Trophoblast cell (in vitro differentiated cells and primary cell): ENCODE measurements around the gene PRKN.

Experiments
- DNase-seq, 2 donors: peaks; one replicate each; pipeline ENCODE4 v3.0.0-alpha.2; 2016
- H2AFZ ChIP-seq: 2 replicates; pipeline ENCODE4 v1.6.1; 2013; ENCODE audit warnings: low read length, moderate library complexity, mild to moderate bottlenecking; ENCODE audit not compliant: insufficient read depth, poor library complexity
- H2AK5ac ChIP-seq: 2 replicates; pipeline ENCODE4 v1.6.1; 2013; ENCODE audit warnings: mild to moderate bottlenecking, low read length
- H2BK120ac ChIP-seq: 2 replicates; pipeline ENCODE4 v1.6.1; 2013; ENCODE audit warnings: low read length, mild to moderate bottlenecking, moderate library complexity; ENCODE audit not compliant: insufficient read depth, poor library complexity
- H2BK12ac ChIP-seq: 2 replicates; pipeline ENCODE4 v1.6.1; 2013; ENCODE audit warnings: mild to moderate bottlenecking, low read length, moderate library complexity
- H2BK5ac ChIP-seq: 2 replicates; pipeline ENCODE4 v1.6.1; 2013; ENCODE audit warnings: low read length, low read depth, moderate library complexity, mild to moderate bottlenecking; ENCODE audit not compliant: poor library complexity
- H3K14ac ChIP-seq: 2 replicates; pipeline ENCODE4 v1.6.1; 2013; ENCODE audit warnings: mild to moderate bottlenecking, low read length
- H3K18ac ChIP-seq: 2 replicates; pipeline ENCODE4 v1.6.1; 2013; ENCODE audit warnings: mild to moderate bottlenecking, low read length
- H3K23ac ChIP-seq: 2 replicates; pipeline ENCODE4 v1.6.1; 2013; ENCODE audit warnings: low read length
- H3K27ac ChIP-seq: 2 replicates; pipeline ENCODE4 v1.5.1; 2013; ENCODE audit warnings: low read depth, mild to moderate bottlenecking, inconsistent platforms, low read length, moderate library complexity
- H3K27me3 ChIP-seq: 2 replicates; pipeline ENCODE4 v1.6.1; 2013; ENCODE audit warnings: inconsistent platforms, mild to moderate bottlenecking, low read length, moderate library complexity; ENCODE audit not compliant: insufficient read depth
- H3K36me3 ChIP-seq, 2 experiments: 1 replicate in 1 of 2; 2 replicates in 1 of 2; pipeline ENCODE4 v1.6.1; 2013; ENCODE audit warnings: low read length in 2 of 2, mild to moderate bottlenecking in 2 of 2, moderate library complexity in 1 of 2; ENCODE audit not compliant: insufficient read depth in 2 of 2, control insufficient read depth in 1 of 2
- H3K4ac ChIP-seq: 2 replicates; pipeline ENCODE4 v1.6.1; 2013; ENCODE audit warnings: low read depth, mild to moderate bottlenecking, low read length, moderate library complexity
- H3K4me1 ChIP-seq, 2 experiments: 1 replicate in 1 of 2; 2 replicates in 1 of 2; pipeline ENCODE4 v1.6.1; 2013; ENCODE audit warnings: low read length in 2 of 2, mild to moderate bottlenecking in 2 of 2, moderate library complexity in 1 of 2; ENCODE audit not compliant: insufficient read depth in 2 of 2, control insufficient read depth in 1 of 2
- H3K4me2 ChIP-seq: 2 replicates; pipeline ENCODE4 v1.6.1; 2013; ENCODE audit warnings: inconsistent platforms, mild to moderate bottlenecking, low read length, moderate library complexity
- H3K4me3 ChIP-seq: 2 replicates; pipeline ENCODE4 v1.5.1; 2013; ENCODE audit warnings: mild to moderate bottlenecking, low read depth, low read length, inconsistent platforms
- H3K79me1 ChIP-seq: one replicate; pipeline ENCODE4 v1.6.1; 2013; ENCODE audit warnings: low read length
- H3K79me2 ChIP-seq: 2 replicates; pipeline ENCODE4 v1.6.1; 2013; ENCODE audit warnings: low read length, mild to moderate bottlenecking; ENCODE audit not compliant: control insufficient read depth, insufficient read depth, poor library complexity
- H3K9ac ChIP-seq: 2 replicates; pipeline ENCODE4 v1.6.1; 2013; ENCODE audit warnings: mild to moderate bottlenecking, low read length
- H3K9me3 ChIP-seq: 2 replicates; pipeline ENCODE4 v1.6.1; 2013; ENCODE audit warnings: low read depth, mild to moderate bottlenecking, control low read depth, inconsistent platforms, low read length; ENCODE audit not compliant: insufficient read depth
- H4K12ac ChIP-seq: 2 replicates; pipeline ENCODE4 v1.6.1; 2013; ENCODE audit warnings: low read depth, mild to moderate bottlenecking, low read length, moderate library complexity
- H4K8ac ChIP-seq: 2 replicates; pipeline ENCODE4 v1.6.1; 2013; ENCODE audit warnings: low read depth, mild to moderate bottlenecking, low read length, moderate library complexity
- H4K91ac ChIP-seq: one replicate; pipeline ENCODE4 v1.6.1; 2013; ENCODE audit warnings: low read depth, mild to moderate bottlenecking, low read length, moderate library complexity
- WGBS: extraction: QIAGEN DNeasy Blood & Tissue Kit; methylation state at CpG from one replicate; pipeline ENCODE4 v1.1.7; 2013; ENCODE audit warnings: missing lambda C conversion rate; ENCODE audit not compliant: insufficient read length, insufficient coverage; ENCODE audit errors: extremely low coverage; 5-methylcytosine and 5-hydroxymethylcytosine counted together

PRKN gene

DNA sequence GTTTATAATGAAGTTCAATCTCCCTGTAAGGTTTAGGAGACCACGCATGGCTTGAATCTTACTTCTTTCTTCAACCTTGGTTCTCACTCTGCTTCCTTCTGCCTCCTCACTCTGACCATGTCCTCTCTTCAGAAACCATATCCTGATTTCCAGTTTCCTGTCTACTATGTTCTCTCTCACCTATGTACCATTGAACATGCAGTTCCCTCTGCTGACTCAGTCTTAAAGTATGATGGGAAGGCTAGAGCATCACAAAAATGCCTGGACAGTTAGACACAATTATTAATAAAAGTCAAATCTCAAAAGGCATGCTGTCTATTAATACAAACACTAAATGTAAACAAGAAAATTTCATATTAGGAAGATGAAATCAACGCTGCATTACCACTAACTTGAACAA is 151.6 kb downstream of the PRKN start:
- Histone ChIP-seq H3K4ac (no peak overlapping the region), H4K8ac (no peak overlapping the region), H3K27ac (no peak overlapping the region), H2BK5ac (no peak overlapping the region), H3K79me2 (no peaks in the 10 kb centered on the region), H3K4me3 (no peak overlapping the region), H3K4me1 (no peaks in the 10 kb centered on the region), H4K91ac (no peak overlapping the region), H2BK120ac (no peak overlapping the region), H3K36me3 (no peaks in the 10 kb centered on the region), H3K27me3 (no peaks in the 10 kb centered on the region), H2AFZ (no peak overlapping the region), H4K12ac (no peak overlapping the region), H2AK5ac (no peak overlapping the region), H3K18ac (no peak overlapping the region), H3K4me2 (no peak overlapping the region), H2BK12ac (no peak overlapping the region), H3K9ac (no peak overlapping the region), H3K23ac (no peak overlapping the region), H3K9me3 (no peaks in the 10 kb centered on the region), H3K79me1 (no peaks in the 10 kb centered on the region), H3K14ac (no peak overlapping the region)
- WGBS: no CpG with 5 or more reads among the region's 2 CpGs
- peak in 1 of 2 donors; percentile 21 for DNase-seq

DNA sequence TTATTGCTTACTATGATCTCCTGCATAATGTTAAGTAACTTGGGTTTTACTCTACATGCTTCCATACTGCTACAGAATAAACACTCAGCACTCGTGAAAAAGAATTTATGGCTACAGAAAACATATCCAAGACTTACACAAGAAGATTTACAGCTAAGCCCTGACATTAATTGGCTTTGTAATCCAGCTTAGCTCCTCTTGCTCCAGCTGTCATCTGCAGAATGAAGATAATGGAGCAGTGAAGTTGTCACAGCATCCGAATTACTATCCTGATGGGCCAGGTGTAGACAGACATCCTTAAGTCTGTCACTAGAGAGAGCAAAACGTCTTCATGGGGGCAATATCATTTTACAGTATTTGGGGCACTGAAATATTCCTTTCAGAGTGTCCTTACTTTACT is 155.3 kb downstream of the PRKN start:
- peaks cover 2% of the 10 kb centered on the region for H3K9me3 ChIP-seq
- H4K91ac ChIP-seq: no peak overlapping the region
- H3K14ac ChIP-seq: no peak overlapping the region
- no peak overlapping the region for H2BK5ac ChIP-seq
- no CpG with 5 or more reads among the region's 3 CpGs for WGBS
- no peak overlapping the region for H2AK5ac ChIP-seq
- H3K27me3 ChIP-seq: no peaks in the 10 kb centered on the region
- no peak overlapping the region for H2AFZ ChIP-seq
- no peaks in the 10 kb centered on the region for H3K36me3 ChIP-seq
- H3K18ac ChIP-seq: no peak overlapping the region
- H3K79me2 ChIP-seq: no peaks in the 10 kb centered on the region
- no peak overlapping the region for H3K27ac ChIP-seq
- no peaks in the 10 kb centered on the region for H3K79me1 ChIP-seq
- no peak overlapping the region for H3K4ac ChIP-seq
- H2BK12ac ChIP-seq: no peak overlapping the region
- H4K8ac ChIP-seq: no peak overlapping the region
- no peak overlapping the region for H2BK120ac ChIP-seq
- H3K4me1 ChIP-seq: no peaks in the 10 kb centered on the region
- no peak overlapping the region for H3K4me3 ChIP-seq
- H3K23ac ChIP-seq: no peak overlapping the region
- no peak overlapping the region for H3K4me2 ChIP-seq
- no peak overlapping the region for H3K9ac ChIP-seq
- H4K12ac ChIP-seq: no peak overlapping the region
- no peak for DNase-seq

DNA sequence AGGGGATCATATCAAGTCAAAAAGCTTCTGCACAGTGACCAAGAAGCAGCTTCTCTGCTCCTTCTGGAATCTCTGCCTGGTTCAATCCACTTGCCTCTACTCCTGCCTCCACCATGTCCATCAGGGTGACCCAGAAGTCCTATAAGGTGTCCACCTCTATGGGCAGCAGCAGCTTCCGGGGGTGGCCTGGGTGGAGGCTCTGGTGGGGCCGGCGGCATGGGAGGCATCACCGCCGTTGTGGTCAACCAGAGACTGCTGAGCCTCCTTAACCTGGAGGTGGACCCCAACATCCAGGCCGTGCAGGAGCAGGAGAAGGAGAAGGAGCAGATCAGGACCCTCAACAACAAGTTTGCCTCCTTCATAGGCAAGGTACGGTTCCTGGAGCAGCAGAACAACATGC is 159.3 kb downstream of the PRKN start:
- Histone ChIP-seq H3K4me1 (no peaks in the 10 kb centered on the region), H3K4me3 (no peak overlapping the region), H3K9ac (no peak overlapping the region), H2BK12ac (no peak overlapping the region), H3K27me3 (no peaks in the 10 kb centered on the region), H3K23ac (no peak overlapping the region), H4K91ac (no peak overlapping the region), H4K12ac (no peak overlapping the region), H2AK5ac (no peak overlapping the region), H3K79me2 (no peaks in the 10 kb centered on the region), H3K36me3 (no peaks in the 10 kb centered on the region), H3K14ac (no peak overlapping the region), H3K4ac (no peak overlapping the region), H2BK5ac (no peak overlapping the region), H2AFZ (no peak overlapping the region), H3K27ac (no peak overlapping the region), H4K8ac (no peak overlapping the region), H3K4me2 (no peak overlapping the region), H2BK120ac (no peak overlapping the region), H3K18ac (no peak overlapping the region), H3K9me3 (peaks cover 6% of the 10 kb centered on the region), H3K79me1 (no peaks in the 10 kb centered on the region)
- no peak for DNase-seq
- no CpG with 5 or more reads among the region's 7 CpGs for WGBS

DNA sequence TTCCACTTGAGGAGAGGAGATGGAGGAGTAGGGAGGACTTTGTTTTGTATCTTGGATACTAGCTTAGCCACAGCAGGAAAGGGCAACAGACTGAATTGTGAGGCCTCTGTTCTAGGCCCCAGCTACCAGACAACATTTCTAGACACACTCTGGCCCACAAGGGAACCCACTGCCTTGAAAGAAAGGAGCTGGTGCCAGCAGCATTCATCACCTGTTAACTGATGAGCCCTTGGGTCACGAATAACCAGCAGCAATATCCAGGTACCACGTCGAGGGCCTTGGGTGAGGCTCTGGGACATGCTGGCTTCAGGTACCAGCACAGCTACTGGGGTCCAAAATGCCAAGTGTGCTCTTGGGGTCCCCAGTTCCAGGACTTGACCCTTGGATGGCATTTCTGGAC is 165.5 kb downstream of the PRKN start:
- no peak overlapping the region for H2BK120ac ChIP-seq
- no CpG with 5 or more reads among the region's 3 CpGs for WGBS

More for the DNA sequence above, 165.5 kb downstream of the PRKN start:
- Histone ChIP-seq H3K27me3 (no peaks in the 10 kb centered on the region), H2AFZ (no peak overlapping the region), H4K12ac (no peak overlapping the region), H3K9me3 (peaks cover 3% of the 10 kb centered on the region), H3K4me1 (no peaks in the 10 kb centered on the region), H3K4me3 (no peak overlapping the region), H2BK5ac (no peak overlapping the region), H2AK5ac (no peak overlapping the region), H3K18ac (no peak overlapping the region), H3K23ac (no peak overlapping the region), H3K79me1 (no peaks in the 10 kb centered on the region), H4K8ac (no peak overlapping the region), H3K9ac (no peak overlapping the region), H3K4me2 (no peak overlapping the region), H3K14ac (no peak overlapping the region), H3K27ac (no peak overlapping the region), H3K4ac (no peak overlapping the region), H4K91ac (no peak overlapping the region), H3K79me2 (no peaks in the 10 kb centered on the region), H3K36me3 (no peaks in the 10 kb centered on the region), H2BK12ac (no peak overlapping the region)
- peak; percentile 70 to 80 for DNase-seq
